CD14-positive monocyte (primary cell): ENCODE data around the gene SLC7A5. TPM values are rescaled to one million over a fixed set of nuclear protein-coding genes. Genes with fewer than 3 reads are reported as not detected.

Source experiments
- DNase-seq, 3 donors: peaks; one replicate each; pipeline ENCODE4 v3.0.0-alpha.2; 2011 to 2022
- H2AFZ ChIP-seq: 2 replicates; pipeline ENCODE4 v1.6.0; 2012; ENCODE audit warnings: mild to moderate bottlenecking, low read depth, low read length, inconsistent platforms; ENCODE audit not compliant: insufficient read depth, poor library complexity, severe bottlenecking
- H3K27ac ChIP-seq, 2 donors: 1 replicate in 1 of 2; 2 replicates in 1 of 2; pipeline ENCODE4 v1.5.1; 2012 to 2013; ENCODE audit warnings: low read length in 2 of 2, control low read depth in 1 of 2, inconsistent platforms in 1 of 2, low read depth in 1 of 2, mild to moderate bottlenecking in 1 of 2
- H3K27me3 ChIP-seq, 2 donors: one replicate each; pipeline versions ENCODE4 v1.6.0 to v1.6.1; 2011 to 2013; ENCODE audit warnings: low read length in 2 of 2; ENCODE audit not compliant: control insufficient read depth in 2 of 2, insufficient read depth in 2 of 2
- H3K36me3 ChIP-seq, 2 donors: replicated peaks in 1 of 2; 1 replicate in 1 of 2; 2 replicates in 1 of 2; pipeline versions ENCODE4 v1.5.1 to v1.6.1; 2012 to 2013; ENCODE audit warnings: low read length in 2 of 2, control low read depth in 1 of 2, inconsistent platforms in 1 of 2, mild to moderate bottlenecking in 1 of 2; ENCODE audit not compliant: insufficient read depth in 2 of 2, control insufficient read depth in 1 of 2
- H3K4me1 ChIP-seq, 2 donors: 1 replicate in 1 of 2; 2 replicates in 1 of 2; pipeline versions ENCODE4 v1.5.1 to v1.6.1; 2012 to 2013; ENCODE audit warnings: low read length in 2 of 2, control low read depth in 1 of 2, inconsistent platforms in 1 of 2, mild to moderate bottlenecking in 1 of 2, moderate library complexity in 1 of 2; ENCODE audit not compliant: insufficient read depth in 2 of 2, control insufficient read depth in 1 of 2
- H3K4me2 ChIP-seq: replicated peaks from 2 replicates; pipeline ENCODE3; 2012; ENCODE audit warnings: low read length, moderate library complexity, mild to moderate bottlenecking; ENCODE audit not compliant: poor library complexity, severe bottlenecking; ENCODE audit errors: extremely low read depth
- H3K4me3 ChIP-seq, 3 experiments: fragments of 200-600 bp in 1 of 3; sonication (generic) in 1 of 3; replicated peaks in 1 of 3; 1 replicate in 2 of 3; 2 replicates in 1 of 3; pipeline ENCODE4 v1.5.1; 2011 to 2013; ENCODE audit warnings: low read length in 3 of 3, mild to moderate bottlenecking in 3 of 3, control low read depth in 2 of 3, low read depth in 2 of 3, inconsistent platforms in 1 of 3, moderate library complexity in 1 of 3
- H3K79me2 ChIP-seq: 2 replicates; pipeline ENCODE4 v1.6.0; 2012; ENCODE audit warnings: mild to moderate bottlenecking, control low read depth, inconsistent platforms, low read length, moderate library complexity; ENCODE audit not compliant: insufficient read depth
- H3K9ac ChIP-seq: 2 replicates; pipeline ENCODE4 v1.6.0; 2017; ENCODE audit warnings: low read length, mild to moderate bottlenecking; ENCODE audit not compliant: insufficient read depth, poor library complexity, severe bottlenecking
- H3K9me3 ChIP-seq, 2 donors: replicated peaks in 1 of 2; 1 replicate in 1 of 2; 2 replicates in 1 of 2; pipeline versions ENCODE4 v1.5.1 to v1.6.1; 2012 to 2013; ENCODE audit warnings: low read length in 2 of 2, control low read depth in 1 of 2; ENCODE audit not compliant: control insufficient read depth in 1 of 2, insufficient read depth in 1 of 2
- H4K20me1 ChIP-seq: 2 replicates; pipeline ENCODE4 v1.6.0; 2012; ENCODE audit warnings: mild to moderate bottlenecking, low read length, control low read depth, moderate library complexity; ENCODE audit not compliant: insufficient read depth
- H3K27ac Mint-ChIP-seq, 7 donors: one replicate each; pipeline ENCODE4 v1.8.0; 2020; ENCODE audit warnings: mild to moderate bottlenecking in 7 of 7, mixed read lengths in 7 of 7, moderate library complexity in 6 of 7, inconsistent platforms in 2 of 7
- H3K27me3 Mint-ChIP-seq, 3 donors: one replicate each; pipeline ENCODE4 v1.8.0; 2021 to 2022; ENCODE audit warnings: low read depth in 3 of 3, mild to moderate bottlenecking in 3 of 3, mixed read lengths in 3 of 3, moderate library complexity in 3 of 3, inconsistent platforms in 1 of 3
- H3K36me3 Mint-ChIP-seq, 2 donors: one replicate each; pipeline ENCODE4 v1.8.0; 2020; ENCODE audit warnings: mixed read lengths in 2 of 2, inconsistent platforms in 1 of 2, mild to moderate bottlenecking in 1 of 2
- H3K4me1 Mint-ChIP-seq: one replicate; pipeline ENCODE4 v1.8.0; 2020; ENCODE audit warnings: mild to moderate bottlenecking, mixed read lengths
- H3K4me3 Mint-ChIP-seq, 2 donors: one replicate each; pipeline ENCODE4 v1.8.0; 2020; ENCODE audit warnings: mild to moderate bottlenecking in 2 of 2, mixed read lengths in 2 of 2, moderate library complexity in 1 of 2
- H3K9me3 Mint-ChIP-seq, 7 donors: one replicate each; pipeline ENCODE4 v1.8.0; 2020 to 2022; ENCODE audit warnings: mixed read lengths in 7 of 7, mild to moderate bottlenecking in 6 of 7, moderate library complexity in 6 of 7, inconsistent platforms in 2 of 7
- CTCF ChIP-seq: fragments of 200-600 bp; IDR thresholded peaks from one replicate; pipeline ENCODE4 v1.8.0; 2022; ENCODE audit warnings: antibody characterized with exemption, mild to moderate bottlenecking
- WGBS: methylation state at CpG from one replicate; pipeline ENCODE4 v1.1.5; 2013; ENCODE audit warnings: missing lambda C conversion rate; ENCODE audit not compliant: insufficient coverage; 5-methylcytosine and 5-hydroxymethylcytosine counted together
- intact Hi-C, 2 donors: fragments of 100-400 bp; cut with micrococcal nuclease; formaldehyde crosslinking; loops; one replicate each; pipeline versions ENCODE4 v1.15.0 to v1.15.1; 2023
- polyA plus RNA-seq, 3 donors: library from polyadenylated mRNA; depleted of rRNA in 1 of 3; unstranded in 2 of 3; stranded (reverse) in 1 of 3; fragments of 300-500 nt in 2 of 3; fragments of >200 nt in 1 of 3; fragmentation: Illumina TruSeq in 2 of 3; gene quantifications; 1 replicate in 2 of 3; 2 replicates in 1 of 3; pipeline ENCODE4 v1.2.3, GENCODE V29; 2012 to 2021

The SLC7A5 gene
- polyA plus RNA-seq, 3 donors = 0.40 to 5.8 (median 1.1) TPM

GRCh38 chr16:87847467-87847784, 21.9 kb downstream of the SLC7A5 start:
- Mint-ChIP-seq H3K4me1 (peaks cover 3% of the 10 kb centered on the region), H3K4me3 (no peak overlapping the region), H3K27ac (no peak overlapping the region), H3K36me3 (peaks cover 20% of the 10 kb centered on the region in 2 donors), H3K9me3 (no peaks in the 10 kb centered on the region), H3K27me3 (peaks cover 0 to 3% (median 3%) of the 10 kb centered on the region in 3 donors)
- 94% methylated on average over 5 of the region's 8 CpGs for WGBS
- Histone ChIP-seq H4K20me1 (no peaks in the 10 kb centered on the region), H3K9me3 (no peaks in the 10 kb centered on the region), H3K36me3 (peaks cover 0 to 5% of the 10 kb centered on the region in 2 donors), H3K27me3 (no peaks in the 10 kb centered on the region), H3K4me3 (no peak overlapping the region), H3K4me2 (no peak overlapping the region), H3K9ac (no peak overlapping the region), H2AFZ (no peak overlapping the region), H3K79me2 (peaks cover 5% of the 10 kb centered on the region), H3K27ac (no peak overlapping the region), H3K4me1 (peaks cover 8 to 10% of the 10 kb centered on the region in 2 donors)
- no peak for TF ChIP-seq CTCF
- no peak for DNase-seq
- intact Hi-C loops = no loop called here

GRCh38 chr16:87846705-87847466, 22.4 kb downstream of the SLC7A5 start:
- no peak overlapping the region for H3K4me3 ChIP-seq
- H3K27ac Mint-ChIP-seq = no peak overlapping the region
- no peak for DNase-seq
- H3K9me3 ChIP-seq = no peaks in the 10 kb centered on the region
- H4K20me1 ChIP-seq = no peaks in the 10 kb centered on the region
- H3K27ac ChIP-seq = no peak overlapping the region
- H3K4me1 ChIP-seq = peaks cover 4 to 10% of the 10 kb centered on the region in 2 donors
- H3K4me2 ChIP-seq = no peak overlapping the region
- H2AFZ ChIP-seq = no peak overlapping the region
- whole genome bisulfite sequencing = 96% methylated on average over 18 of the region's 25 CpGs
- peaks cover 20% of the 10 kb centered on the region in 2 donors for H3K36me3 Mint-ChIP-seq
- intact Hi-C loops = no loop called here
- peaks cover 2% of the 10 kb centered on the region for H3K4me1 Mint-ChIP-seq
- H3K27me3 ChIP-seq = no peaks in the 10 kb centered on the region
- H3K4me3 Mint-ChIP-seq = no peak overlapping the region
- peaks cover 5% of the 10 kb centered on the region for H3K79me2 ChIP-seq
- no peak overlapping the region for H3K9ac ChIP-seq
- peaks cover 0 to 5% of the 10 kb centered on the region in 2 donors for H3K36me3 ChIP-seq
- TF ChIP-seq CTCF = no peak
- H3K27me3 Mint-ChIP-seq = peaks cover 0 to 3% (median 3%) of the 10 kb centered on the region in 3 donors
- H3K9me3 Mint-ChIP-seq = no peaks in the 10 kb centered on the region
